GM19324 (cell line): ENCODE results near the gene CTCF.
"Not testable (repeated sequence)": the region's sequence is repeated elsewhere in the genome, so short reads cannot be mapped to it uniquely, and the experiment has no call there.

Experiments
- ATAC-seq: cut with Tn5 transposase; IDR thresholded peaks from one replicate; pipeline ENCODE4 v1.9.1; 2021; ENCODE audit warnings: mild to moderate bottlenecking, moderate library complexity; ENCODE audit not compliant: unreplicated experiment, low FRiP score

CTCF gene

DNA sequence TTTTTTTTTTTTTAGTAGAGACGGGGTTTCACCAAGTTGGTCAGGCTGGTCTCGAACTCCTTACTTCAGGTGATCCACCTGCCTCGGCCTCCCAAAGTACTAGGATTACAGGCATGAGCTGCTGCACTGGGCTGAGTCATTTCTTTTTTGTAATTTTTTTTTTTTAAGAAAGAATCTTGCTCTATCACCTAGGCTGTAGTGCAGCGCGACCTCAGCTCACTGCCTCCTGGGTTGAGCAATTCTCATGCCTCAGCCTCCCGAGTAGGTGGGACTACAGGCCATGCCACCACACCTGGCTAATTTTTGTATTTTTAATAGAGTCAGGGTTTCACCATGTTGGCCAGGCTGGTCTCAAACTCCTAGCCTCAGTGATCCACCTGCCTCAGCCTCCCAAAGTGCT, 28.3 kb upstream of the CTCF start:
- not testable (repeated sequence) for ATAC-seq

DNA sequence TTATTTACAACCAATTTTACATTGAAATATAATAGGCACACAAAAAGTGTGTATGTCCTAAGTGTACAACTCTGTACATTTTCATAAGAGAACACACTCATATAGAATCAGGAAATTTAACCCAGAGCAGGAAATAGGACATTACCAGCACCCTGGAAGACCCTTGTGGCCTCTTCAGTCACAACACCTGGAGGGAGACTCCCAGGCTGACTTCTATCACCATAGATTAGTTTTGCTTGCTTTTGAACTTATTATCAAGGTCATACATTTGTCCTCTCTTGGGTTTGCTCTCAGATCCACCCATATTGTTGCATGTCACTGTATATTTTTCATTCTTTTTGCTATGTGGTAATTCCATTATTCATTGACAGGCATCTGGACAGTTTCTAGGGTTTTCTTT, 27.9 kb upstream of the CTCF start:
- ATAC-seq: no peak

DNA sequence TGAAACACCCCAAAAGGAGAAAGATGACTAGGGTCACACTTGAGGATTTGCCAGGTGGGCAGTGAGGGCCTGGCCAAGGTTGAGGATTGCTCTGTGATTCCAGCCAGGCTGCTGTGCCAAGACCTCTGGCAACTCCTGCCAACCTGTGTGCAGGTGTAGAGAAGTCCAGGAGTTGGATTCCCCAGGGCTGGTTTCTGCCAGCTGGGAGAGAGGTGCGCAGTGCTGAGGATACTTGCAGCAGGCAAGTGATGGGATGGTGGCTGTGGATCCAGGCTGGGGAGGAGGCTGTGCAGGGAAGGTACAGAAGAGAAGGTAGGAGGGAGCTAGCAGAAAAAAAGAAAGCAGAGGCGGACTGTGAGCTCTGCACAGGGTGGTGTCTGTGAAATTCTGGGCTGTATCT, 27.1 kb upstream of the CTCF start:
- no peak for ATAC-seq

DNA sequence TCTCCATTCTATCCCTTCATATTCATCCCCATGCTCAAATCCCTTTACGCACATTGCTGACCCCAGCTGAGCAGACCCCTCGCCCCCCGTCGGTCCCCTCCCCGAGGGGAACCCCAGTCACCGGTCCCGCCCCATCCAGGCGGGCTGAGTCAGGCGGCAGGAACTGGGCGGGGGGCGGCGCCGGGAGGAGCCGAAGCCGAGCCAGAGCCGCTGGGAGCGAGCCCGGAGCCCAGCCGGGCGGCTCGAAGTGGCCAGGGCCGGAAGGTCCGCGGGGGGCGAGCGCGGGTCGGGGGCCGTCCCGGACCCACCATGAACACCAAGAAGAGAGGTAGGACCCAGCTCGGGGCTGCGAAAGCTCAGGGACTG, 25.1 kb upstream of the CTCF start:
- ATAC-seq: peak; percentile 9

DNA sequence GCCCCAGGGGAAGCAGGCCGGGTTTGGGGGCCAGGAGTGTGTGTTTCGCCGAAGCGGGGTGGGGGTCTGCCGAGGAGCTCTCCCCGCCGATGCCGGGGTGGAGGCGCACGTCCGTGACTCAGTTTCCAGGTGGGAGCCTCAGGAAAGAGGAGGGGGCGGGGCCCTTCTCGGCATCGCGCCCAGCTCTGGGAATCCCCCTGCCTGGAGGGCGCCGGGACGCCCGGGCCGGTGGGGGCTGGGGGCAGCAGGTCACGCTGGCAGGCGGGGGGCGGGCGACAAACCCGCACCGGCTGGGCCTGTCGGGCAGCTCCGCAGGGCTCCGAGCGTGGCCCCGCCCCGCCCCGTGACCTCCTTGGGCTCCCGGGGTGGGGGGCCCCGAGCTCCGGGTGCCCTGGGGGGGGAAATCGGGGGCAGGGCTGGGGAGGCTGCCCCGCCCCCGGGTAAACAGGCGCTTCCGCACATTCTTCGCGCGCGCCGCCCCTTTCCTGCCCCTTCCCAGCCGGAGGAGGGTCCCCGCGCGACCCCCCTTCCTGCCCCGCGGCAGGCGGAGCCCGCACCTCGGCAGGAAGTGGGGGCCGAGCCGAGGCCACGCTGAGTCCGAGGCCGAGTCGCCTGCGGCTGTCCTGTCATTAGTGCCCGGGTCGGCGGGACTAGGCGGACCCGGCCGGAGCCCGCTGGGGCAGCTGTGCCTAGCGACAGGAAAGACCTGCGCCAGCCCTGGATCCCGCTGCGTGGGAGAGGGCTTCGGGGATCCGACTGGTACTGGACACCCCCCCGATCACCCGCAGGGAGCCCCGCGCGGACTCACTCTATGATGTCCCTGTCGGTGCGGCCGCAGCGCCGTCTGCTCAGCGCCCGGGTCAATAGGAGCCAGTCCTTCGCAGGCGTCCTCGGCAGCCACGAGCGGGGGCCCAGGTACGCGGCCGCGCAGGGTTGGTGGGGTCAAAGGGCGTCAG, 24.4 kb upstream of the CTCF start:
- ATAC-seq: peak; percentile 40

DNA sequence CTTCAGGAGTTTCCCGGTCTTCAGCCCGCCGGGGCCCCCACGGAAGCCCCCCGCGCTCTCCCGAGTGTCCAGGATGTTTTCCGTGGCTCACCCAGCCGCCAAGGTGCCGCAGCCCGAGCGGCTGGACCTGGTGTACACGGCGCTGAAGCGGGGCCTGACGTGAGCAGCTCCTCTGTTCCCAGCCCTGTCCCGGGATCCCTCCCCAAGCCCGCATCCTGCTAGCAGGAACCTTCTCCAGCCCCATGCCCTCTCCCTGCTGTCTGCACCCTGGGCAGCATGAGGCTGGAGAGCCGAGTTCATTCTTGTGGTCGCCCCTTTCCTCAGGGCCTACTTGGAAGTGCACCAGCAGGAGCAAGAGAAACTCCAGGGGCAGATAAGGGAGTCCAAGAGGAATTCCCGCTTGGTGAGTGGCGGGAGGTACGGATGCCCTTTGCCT, 23.6 kb upstream of the CTCF start:
- ATAC-seq: no peak

DNA sequence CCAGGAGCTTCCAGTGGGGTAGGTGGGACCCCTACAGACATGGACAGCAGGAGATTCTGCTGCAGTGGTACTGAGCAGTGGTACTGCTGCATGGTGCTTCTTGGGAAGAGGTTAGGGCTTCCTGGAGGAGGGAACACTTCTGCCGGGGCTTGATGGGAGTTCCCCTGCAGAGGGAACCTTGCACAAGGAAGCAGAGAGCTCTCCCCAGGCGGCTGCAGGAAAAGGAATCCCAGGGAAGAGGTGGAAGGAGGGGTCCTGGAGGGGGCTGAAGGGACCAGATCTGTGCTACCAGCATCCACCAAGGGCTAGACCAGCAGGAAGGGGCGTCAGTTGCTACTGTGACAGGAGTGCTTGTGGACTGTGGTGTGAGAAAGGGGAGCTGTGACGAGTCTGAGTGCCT, 23.1 kb upstream of the CTCF start:
- ATAC-seq: no peak

DNA sequence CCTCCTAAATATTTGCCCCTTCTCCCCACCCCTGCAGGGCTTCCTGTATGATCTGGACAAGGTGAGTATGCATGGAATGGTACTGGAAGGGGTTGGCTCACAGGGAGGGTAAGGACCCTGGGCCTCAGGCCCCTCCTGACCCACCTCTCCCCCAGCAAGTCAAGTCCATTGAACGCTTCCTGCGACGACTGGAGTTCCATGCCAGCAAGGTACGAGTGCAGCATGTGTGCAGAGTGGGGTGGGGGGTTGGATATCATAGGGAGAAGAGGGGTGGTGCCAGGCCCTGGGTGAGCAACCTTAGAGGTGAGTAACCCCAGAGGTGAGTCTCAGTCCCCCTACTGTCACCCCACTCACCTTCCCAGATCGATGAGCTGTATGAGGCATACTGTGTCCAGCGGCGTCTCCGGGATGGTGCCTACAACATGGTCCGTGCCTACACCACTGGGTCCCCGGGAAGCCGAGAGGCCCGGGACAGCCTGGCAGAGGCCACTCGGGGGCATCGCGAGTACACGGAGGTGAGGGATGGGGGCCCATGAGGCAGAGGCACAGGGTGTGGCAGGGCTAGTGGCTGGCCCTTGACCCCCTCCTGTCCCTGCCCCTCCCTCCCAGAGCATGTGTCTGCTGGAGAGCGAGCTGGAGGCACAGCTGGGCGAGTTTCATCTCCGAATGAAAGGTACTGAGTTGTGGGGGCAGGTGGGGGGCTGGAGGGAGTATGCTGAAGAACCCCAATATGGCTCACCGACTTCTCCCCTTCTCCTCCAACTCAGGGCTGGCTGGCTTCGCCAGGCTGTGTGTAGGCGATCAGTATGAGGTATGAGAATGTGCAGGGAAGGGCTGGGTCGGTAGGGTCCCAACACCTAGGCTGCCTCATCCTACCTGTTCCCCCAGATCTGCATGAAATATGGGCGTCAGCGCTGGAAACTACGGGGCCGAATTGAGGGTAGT, 22.4 kb upstream of the CTCF start:
- no peak for ATAC-seq

DNA sequence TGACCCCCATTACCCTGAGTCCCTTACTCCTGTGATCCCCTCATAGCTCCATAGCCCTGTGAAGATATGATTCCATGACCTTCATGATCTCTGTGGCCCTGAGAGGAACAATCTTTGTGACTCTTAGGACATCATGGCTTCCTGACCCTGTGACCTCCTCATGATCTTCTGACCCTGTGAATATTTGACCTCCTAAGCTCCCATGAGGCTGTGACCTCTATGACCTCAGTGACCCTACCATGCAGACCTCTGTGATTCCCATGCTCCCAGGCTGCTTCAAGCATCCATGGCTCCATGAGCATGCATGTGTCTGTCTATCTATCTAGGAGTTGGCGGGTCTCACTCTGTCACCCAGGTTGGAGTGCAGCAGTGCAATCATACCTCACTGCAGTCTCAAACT, 21.6 kb upstream of the CTCF start:
- no peak for ATAC-seq

DNA sequence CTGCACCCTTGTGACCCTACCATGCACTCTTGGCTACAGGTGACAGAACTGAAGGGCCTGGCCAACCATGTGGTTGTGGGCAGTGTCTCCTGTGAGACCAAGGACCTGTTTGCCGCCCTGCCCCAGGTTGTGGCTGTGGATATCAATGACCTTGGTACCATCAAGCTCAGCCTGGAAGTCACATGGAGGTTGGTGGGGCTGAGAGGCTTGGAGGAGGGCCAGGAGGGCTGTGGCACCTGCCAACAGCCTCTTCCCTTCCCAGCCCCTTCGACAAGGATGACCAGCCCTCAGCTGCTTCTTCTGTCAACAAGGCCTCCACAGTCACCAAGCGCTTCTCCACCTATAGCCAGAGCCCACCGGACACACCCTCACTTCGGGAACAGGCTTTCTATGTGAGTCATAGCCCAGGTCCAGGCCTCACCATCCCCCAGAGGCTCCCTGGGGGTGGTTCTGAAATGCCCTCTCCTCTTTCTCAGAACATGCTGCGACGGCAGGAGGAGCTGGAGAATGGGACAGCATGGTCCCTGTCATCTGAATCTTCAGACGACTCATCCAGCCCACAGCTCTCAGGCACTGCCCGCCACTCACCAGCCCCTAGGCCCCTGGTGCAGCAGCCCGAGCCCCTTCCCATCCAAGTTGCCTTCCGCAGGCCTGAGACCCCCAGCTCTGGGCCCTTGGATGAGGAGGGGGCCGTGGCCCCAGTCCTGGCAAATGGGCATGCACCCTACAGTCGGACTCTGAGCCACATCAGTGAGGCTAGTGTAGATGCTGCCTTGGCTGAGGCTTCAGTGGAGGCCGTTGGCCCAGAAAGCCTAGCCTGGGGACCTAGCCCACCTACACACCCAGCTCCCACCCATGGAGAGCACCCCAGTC, 20.7 kb upstream of the CTCF start:
- ATAC-seq: no peak

DNA sequence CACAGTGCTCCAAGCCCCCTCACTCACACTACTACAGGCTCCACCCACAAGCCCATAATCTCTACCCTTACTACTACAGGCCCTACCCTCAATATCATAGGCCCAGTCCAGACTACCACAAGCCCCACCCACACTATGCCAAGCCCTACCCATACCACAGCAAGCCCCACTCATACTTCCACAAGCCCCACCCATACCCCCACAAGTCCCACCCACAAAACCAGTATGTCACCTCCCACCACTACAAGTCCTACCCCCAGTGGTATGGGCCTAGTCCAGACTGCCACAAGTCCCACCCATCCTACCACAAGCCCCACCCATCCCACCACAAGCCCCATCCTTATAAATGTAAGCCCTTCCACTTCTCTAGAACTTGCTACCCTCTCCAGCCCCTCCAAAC, 19.9 kb upstream of the CTCF start:
- ATAC-seq: no peak

DNA sequence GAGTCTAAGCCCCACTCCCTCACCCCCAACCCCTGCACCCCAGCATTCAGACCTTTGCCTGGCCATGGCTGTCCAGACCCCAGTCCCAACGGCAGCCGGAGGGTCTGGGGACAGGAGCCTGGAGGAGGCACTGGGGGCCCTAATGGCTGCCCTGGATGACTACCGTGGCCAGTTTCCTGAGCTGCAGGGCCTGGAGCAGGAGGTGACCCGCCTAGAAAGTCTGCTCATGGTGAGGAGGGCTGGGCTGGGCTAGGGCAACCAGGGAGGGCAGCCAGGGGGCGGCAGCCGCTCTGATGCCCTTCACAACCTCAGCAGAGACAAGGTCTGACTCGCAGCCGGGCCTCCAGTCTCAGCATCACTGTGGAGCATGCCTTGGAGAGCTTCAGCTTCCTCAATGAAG, 19.3 kb upstream of the CTCF start:
- ATAC-seq: no peak

DNA sequence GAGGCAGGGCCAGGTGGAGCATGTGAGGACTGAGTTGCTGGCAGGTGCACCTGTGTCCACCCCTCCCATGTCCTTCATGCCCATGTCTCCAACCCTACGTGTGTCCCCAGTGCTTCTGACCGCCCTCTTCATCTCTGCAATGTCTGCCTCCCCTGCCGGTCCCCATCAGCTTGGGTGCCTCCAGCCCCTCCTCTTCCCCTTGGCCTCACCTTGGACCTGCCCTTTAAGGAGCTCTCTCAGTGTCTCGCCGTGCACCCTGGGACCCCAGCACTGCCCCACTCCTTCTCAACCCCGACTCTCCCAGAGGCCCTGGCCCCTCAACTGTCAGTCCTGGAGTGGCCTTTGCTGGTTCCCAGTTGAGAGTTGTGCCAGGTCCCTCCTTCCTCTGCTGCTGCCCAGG, 18.7 kb upstream of the CTCF start:
- no peak for ATAC-seq

DNA sequence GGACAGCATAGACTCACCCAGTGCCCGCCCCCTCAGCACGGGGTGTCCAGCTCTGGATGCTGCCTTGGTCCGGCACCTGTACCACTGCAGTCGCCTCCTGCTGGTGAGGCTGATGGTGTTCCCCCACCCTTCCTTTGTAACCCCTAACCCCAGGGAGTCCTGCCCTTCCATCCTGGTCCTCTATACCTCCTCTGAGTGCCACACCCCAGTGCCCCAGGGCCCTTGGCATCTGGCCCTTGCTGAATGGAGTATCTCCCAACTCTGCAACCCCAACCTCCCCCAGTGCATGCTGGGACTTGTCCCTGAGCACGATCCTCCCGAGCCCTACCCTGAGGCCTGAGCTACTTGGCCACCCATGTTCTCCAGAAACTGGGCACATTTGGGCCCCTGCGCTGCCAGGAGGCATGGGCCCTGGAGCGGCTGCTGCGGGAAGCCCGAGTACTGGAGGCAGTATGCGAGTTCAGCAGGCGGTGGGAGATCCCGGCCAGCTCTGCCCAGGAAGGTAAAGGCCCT, 17.9 kb upstream of the CTCF start:
- ATAC-seq: no peak

DNA sequence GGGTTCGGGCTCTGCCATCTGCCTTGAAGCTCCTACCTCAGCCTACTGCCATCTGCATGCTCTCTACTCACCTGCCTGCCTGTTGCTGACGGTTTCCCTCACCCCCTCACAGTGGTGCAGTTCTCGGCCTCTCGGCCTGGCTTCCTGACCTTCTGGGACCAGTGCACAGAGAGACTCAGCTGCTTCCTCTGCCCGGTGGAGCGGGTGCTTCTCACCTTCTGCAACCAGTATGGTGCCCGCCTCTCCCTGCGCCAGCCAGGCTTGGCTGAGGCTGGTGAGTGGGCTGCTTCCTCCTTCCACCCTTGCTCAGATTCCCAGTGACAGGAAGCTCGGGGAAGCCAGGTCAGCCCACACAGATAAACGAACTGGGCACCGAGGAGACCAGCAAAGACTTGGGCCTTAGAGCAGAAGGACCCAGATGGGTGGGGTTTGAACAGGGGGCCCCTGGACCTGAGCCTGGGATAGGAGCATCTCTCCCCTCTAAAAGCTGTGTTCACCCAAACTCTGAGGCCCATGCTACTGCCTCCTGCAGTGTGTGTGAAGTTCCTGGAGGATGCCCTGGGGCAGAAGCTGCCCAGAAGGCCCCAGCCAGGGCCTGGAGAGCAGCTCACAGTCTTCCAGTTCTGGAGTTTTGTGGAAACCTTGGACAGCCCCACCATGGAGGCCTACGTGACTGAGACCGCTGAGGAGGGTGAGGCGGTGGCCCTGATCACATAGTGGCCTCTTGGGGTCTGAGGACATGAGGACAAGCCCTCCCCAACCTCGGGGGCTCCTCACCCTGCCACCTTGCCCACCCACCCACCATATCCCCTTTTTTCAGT, 17.3 kb upstream of the CTCF start:
- ATAC-seq: no peak

DNA sequence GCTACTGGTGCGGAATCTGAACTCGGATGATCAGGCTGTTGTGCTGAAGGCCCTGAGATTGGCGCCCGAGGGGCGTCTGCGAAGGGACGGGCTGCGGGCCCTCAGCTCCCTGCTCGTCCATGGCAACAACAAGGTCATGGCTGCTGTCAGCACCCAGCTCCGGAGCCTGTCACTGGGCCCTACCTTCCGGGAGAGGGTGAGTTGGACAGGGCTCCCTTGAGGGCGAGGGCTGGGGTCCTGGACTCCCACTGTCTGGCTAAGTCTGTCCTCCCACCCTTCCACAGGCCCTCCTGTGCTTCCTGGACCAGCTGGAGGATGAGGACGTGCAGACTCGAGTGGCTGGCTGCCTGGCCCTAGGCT, 16.7 kb upstream of the CTCF start:
- no peak for ATAC-seq

DNA sequence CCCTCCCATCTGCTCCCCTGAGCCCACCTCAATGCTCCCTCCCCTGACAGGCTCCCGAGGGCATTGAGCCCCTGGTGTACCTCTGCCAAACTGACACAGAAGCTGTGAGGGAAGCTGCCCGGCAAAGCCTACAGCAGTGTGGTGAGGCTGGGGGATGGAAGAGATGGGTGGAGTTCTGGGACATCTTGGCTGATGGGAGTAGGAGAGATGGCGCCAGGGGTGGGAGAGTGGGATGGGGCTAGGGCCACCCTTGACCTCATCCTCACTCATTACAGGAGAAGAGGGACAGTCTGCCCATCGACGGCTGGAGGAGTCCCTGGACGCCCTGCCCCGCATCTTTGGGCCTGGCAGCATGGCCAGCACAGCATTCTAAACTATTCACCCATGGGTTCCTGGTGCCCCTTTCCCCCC, 16.2 kb upstream of the CTCF start:
- no peak for ATAC-seq

DNA sequence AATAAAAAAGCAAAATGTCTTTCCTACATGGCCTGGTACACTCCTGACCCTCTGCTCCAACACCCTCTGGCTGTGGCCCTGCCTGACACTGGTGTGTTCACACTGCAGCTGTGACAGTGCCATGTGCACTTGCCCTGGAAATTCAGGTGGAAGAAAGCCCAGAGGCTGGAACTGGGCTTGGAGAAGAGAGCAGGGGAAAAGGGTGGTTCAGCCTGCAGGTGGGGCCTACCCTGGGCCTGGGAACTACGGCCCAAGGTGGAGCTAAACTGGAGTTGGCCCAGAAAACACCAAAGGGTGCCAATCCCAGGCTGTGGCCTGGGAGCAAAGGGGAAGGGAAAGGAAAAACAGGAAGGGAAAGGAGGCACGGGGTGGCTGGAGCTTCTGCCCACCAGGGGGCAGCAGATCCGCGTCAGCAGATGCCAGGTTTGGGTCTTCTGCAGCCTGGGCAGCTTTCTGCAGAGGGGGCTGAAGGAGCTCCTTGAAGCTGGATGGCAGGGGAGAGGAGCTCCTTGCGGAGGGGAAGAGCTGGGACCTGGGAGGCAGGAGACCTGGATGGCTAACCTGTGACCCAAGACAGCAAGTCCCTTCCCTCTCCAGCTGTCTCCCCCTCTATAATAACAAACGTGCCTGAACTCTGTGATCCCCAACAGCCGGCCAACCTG, 15.4 kb upstream of the CTCF start:
- no peak for ATAC-seq
